GM19463 (cell line): ENCODE data around the gene FAT1.
A peak's percentile ranks its signal among the peaks of the same experiment; 100 is the strongest.

ENCODE experiments used
- ATAC-seq: cut with Tn5 transposase; IDR thresholded peaks from one replicate; pipeline ENCODE4 v1.9.1; 2021; ENCODE audit warnings: mild to moderate bottlenecking, moderate library complexity; ENCODE audit not compliant: unreplicated experiment

Gene FAT1

GRCh38 chr4:186724864-186725468 is 1.3 kb upstream of the FAT1 start:
- ATAC-seq: no peak

GRCh38 chr4:186724058-186724863 is 605 bp upstream of the FAT1 start:
- peak; percentile 25 for ATAC-seq

DNA sequence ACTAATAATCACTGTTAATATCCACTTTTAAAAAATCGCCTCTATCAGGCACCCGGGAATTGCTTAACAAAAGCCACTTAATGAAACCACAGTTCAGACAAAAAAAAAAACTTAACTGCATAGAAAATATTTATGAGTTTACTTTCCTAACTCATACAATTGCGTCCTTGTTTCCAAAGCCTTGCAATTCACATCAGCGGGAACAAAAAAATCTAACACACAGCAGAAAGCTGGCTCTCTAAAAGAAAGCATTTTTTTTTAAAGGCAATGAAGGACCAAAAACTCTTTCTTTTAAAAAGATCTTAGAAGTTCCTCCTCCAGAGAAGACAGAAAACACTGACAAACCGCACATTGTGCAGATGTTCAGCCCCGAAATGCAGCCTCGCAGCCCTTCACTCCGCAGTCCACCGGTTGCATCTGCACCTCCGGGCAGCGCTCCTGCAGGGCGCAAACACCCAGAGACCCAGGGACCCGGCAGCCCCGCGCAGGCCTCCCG is 812 bp downstream of the FAT1 start:
- ATAC-seq: no peak

- no peak for ATAC-seq
These were observed 3.5 kb downstream of the FAT1 start for GRCh38 chr4:186719925-186720694.

GRCh38 chr4:186717556-186717955 is 6.1 kb downstream of the FAT1 start:
- ATAC-seq: no peak

DNA sequence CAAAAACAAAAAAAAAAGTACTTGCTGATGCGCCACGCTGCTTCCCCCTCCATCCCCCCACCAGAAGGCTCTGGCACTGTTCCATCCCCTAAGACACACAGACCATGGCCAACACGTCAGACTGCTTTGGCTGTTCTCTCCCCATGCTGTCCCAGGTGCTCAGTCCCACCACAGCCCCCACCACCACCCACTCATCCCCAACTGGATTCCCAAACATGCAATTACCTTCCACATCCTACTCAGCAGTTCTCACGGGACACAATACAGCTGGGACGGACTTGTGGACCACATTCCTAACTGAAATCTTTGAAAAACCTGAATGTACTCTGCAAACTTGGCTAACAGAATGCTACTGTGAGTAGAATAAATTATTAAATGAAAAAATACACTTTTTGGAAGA is 8.6 kb downstream of the FAT1 start:
- ATAC-seq: no peak

- no peak for ATAC-seq
These were observed 9.5 kb downstream of the FAT1 start for GRCh38 chr4:186714006-186714675.

- ATAC-seq: no peak
These were observed 11.0 kb downstream of the FAT1 start for GRCh38 chr4:186712690-186713089.

DNA sequence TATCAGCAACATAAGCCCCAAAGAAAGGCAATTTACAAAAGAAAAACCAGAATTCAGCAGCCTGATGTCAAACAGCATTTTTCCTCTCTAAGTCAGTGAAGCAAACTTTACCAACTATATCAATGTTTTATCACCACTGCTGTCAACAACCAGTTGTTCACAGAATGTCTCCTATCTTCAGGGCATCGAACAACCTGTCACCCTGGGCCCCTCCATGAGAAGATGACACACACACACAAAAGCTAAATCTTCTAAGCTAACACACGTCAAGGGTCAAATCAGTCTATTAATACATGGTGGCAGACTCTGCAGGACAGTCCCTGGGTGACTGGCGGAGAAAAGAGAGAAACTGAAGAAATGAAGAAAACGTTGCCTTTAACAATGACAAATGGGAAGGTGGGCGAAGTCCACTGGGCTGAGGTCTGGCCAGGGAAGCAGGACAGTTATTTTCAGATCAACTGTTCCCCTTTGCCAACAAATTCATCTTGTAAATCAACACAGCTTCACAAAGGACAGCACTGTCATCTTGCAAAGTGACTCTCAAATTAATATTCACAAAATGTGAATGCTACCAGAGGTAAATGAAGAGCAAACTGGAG is 13.0 kb downstream of the FAT1 start:
- no peak for ATAC-seq

DNA sequence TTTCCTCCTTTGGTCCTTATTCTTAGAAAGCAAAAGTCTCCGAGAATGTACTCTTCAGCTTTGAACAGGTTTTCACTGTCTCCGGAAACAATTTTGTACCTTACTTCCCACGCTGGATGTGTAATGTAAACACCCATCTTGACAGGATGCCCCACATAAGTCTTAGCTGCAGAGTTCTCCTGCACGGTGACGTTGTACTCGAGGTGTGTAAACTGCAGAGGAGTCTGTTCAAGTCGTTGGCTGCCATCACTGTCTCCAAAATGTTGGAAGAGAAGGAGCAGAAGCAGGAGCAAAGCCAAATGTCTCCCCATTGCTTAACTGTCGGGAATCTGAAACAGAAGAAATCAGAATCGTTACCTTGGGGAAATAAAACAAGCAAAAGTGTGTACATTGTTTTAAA is 14.1 kb downstream of the FAT1 start:
- ATAC-seq: no peak

- no peak for ATAC-seq
These were observed 15.1 kb downstream of the FAT1 start for GRCh38 chr4:186708554-186708953.

- ATAC-seq: no peak
These were observed 15.7 kb downstream of the FAT1 start for GRCh38 chr4:186707996-186708395.

DNA sequence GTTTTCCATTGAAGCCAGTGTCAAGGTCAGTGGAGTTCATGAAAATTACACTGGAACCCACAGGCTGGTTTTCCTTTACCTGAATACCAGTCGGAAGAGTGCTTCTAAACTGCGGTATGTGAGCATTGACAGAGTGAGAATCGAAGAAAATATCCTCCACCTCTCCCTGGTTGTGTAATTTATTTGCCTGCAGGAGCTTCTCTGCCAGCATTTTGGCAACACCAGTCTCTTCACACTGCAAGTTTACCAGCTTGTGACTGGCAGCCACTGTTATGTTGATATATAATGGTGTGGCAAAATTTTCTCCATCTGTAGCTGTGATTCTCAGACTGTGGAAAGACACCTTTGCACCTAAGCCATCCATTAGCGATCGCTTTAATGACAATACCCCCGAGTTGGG is 16.1 kb downstream of the FAT1 start:
- ATAC-seq: no peak

- ATAC-seq: no peak
These were observed 19.6 kb downstream of the FAT1 start for GRCh38 chr4:186704057-186704456.

DNA sequence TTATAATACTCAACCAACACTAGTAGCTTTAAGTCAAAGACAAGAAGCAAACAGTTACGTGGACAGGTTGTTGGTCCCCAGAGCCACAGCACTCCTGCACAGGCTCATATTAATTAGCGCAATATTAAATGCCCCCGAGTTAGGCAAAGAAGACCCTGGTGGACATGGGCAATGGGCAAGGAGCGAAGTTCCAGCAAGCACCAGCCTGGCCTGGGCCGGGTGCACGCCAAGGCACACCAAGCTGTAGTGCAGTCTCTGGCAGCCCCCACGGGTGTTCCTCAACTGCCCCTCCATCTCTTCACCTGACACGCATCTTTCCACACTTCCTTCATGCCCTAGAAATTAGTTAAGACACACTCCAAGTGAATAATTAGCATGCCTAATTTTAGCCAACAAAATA is 20.1 kb downstream of the FAT1 start:
- no peak for ATAC-seq

DNA sequence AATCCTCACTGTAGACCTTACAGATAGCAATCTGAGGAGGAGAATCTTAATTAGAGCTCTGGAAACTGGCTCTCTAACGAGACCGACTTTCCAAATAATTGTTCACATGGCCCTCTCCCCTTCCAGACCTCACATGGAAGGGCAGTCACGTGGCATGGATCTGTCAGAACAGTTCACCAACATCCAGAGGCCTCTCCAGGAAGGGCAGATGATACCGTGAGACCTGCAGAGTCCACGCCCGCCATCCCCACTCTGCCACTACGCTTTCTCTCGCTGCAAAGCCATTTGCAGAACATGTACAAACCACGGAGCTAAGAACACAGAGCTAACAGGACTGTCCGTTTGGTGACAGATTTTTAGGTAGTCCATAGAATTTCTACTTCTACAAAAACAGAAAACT is 20.7 kb downstream of the FAT1 start:
- ATAC-seq: no peak

DNA sequence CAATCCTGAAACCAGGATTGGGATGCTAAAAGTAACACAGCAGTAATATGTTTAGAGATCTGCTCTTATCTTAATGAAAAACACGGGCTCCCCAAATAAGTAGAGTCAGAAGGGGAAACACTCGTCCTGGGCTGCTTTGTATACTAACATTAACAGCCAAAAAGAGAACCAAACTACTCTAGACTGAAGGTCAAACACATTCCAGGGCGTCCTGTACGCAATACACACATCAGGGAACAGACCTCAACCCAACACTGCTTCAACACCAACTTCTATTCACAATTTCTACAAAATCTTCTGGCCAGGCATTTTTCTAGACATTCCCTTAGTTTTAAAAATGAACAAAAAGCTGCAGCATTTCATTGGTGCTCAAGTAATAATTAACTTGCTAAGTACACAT is 21.4 kb downstream of the FAT1 start:
- no peak for ATAC-seq

GRCh38 chr4:186701788-186702187 is 21.9 kb downstream of the FAT1 start:
- ATAC-seq: no peak

- ATAC-seq: no peak
These were observed 22.4 kb downstream of the FAT1 start for GRCh38 chr4:186701273-186701672.

DNA sequence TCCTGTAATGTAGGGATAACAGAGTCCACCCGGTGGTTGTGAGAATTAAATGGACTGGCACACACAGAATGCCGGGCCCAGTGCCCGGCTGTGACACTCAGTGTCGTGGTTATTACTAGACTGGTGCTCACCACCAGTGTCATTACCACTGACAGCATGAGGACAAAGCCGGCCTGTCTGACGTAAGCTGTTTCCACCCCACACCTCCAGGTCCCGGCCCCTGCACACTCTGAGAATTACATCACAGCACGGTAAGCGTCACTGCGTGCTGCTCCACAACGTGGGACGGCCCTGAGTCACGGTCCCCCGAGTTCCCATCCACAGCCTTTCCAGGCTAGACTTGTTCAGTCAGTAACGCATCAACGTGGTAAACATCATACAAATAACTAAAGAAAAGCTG is 22.9 kb downstream of the FAT1 start:
- ATAC-seq: no peak

GRCh38 chr4:186699881-186700397 is 23.7 kb downstream of the FAT1 start:
- ATAC-seq: no peak
